Progenitor cell of endocrine pancreas (in vitro differentiated cells): ENCODE measurements around the gene ARID5B. TPM values are rescaled to one million over a fixed set of nuclear protein-coding genes. Genes with fewer than 3 reads are reported as not detected.

Source experiments
- DNase-seq: peaks from one replicate; pipeline ENCODE4 v3.0.0; 2021; ENCODE audit warnings: low spot score; ENCODE audit not compliant: unreplicated experiment
- H3K27ac Mint-ChIP-seq: 2 replicates; pipeline ENCODE4 v1.8.0; 2021; ENCODE audit warnings: mild to moderate bottlenecking, moderate library complexity, mixed read lengths
- H3K27me3 Mint-ChIP-seq: 2 replicates; pipeline ENCODE4 v1.8.0; 2021; ENCODE audit warnings: mixed read lengths
- H3K36me3 Mint-ChIP-seq: 2 replicates; pipeline ENCODE4 v1.8.0; 2022; ENCODE audit warnings: mixed read lengths; ENCODE audit not compliant: insufficient read depth
- H3K4me1 Mint-ChIP-seq: 2 replicates; pipeline ENCODE4 v1.8.0; 2021; ENCODE audit warnings: low read depth, mixed read lengths
- H3K4me3 Mint-ChIP-seq: 2 replicates; pipeline ENCODE4 v1.8.0; 2021; ENCODE audit warnings: low read depth, mild to moderate bottlenecking, moderate library complexity, mixed read lengths
- H3K9me3 Mint-ChIP-seq: 2 replicates; pipeline ENCODE4 v1.8.0; 2021; ENCODE audit warnings: low read depth, mixed read lengths
- total RNA-seq: library from RNA; stranded (reverse); gene quantifications from 2 replicates; pipeline ENCODE4 v1.2.1, GENCODE V29; 2021
- TF ChIP-seq, protein P1 (sequence below): fragments of 200-600 bp; sonication (generic); IDR thresholded peaks from one replicate; pipeline ENCODE4 v1.5.0; 2021; ENCODE audit warnings: antibody characterized with exemption, mild to moderate bottlenecking; ENCODE audit not compliant: unreplicated experiment

Gene ARID5B
- total RNA-seq, 1 donor from 2014 or later: 19.7 TPM

DNA sequence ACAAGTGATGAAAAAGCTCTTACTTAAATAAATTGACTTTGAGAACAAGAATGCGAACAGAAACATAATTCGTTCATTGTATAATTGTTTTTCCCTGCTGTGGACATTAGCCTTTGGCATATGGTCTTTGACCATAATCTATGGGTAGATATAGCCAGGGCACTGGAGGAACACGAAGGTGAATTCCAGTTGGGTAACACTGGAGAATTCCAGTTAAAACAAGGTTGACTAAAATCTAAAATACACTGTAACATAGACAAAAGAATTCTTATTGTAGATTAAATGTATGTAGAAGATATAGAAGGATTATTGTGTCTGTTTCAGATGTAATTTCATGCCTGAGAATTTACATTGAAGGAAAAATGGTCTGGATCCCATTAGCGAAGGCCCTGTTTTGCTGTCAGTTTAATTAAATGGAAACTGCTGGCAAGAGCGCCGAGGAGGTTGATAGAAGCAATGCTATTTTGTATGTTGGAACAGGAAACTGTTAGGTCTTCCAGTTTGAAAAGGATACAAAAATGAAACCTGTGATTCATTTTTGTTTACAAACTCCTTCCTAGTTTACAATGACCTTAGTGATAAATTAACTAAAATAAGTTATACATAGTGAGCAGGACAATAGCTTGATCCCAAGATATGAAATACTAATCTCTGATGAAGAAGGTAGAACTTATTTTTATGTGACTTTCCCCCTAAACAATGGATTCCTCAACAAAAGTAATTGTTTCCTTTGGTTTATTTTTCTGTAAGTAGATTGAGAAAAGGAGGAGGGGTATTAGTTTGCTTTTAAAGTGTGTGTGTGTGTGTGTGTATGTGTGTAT, 68.9 kb downstream of the ARID5B start:
- H3K4me3 Mint-ChIP-seq: no peak overlapping the region
- H3K27me3 Mint-ChIP-seq: no peaks in the 10 kb centered on the region
- DNase-seq: no peak
- H3K36me3 Mint-ChIP-seq: peaks cover 4% of the 10 kb centered on the region
- no peaks in the 10 kb centered on the region for H3K9me3 Mint-ChIP-seq
- H3K4me1 Mint-ChIP-seq: peaks cover 66% of the 10 kb centered on the region
- TF ChIP-seq, protein P1, sequence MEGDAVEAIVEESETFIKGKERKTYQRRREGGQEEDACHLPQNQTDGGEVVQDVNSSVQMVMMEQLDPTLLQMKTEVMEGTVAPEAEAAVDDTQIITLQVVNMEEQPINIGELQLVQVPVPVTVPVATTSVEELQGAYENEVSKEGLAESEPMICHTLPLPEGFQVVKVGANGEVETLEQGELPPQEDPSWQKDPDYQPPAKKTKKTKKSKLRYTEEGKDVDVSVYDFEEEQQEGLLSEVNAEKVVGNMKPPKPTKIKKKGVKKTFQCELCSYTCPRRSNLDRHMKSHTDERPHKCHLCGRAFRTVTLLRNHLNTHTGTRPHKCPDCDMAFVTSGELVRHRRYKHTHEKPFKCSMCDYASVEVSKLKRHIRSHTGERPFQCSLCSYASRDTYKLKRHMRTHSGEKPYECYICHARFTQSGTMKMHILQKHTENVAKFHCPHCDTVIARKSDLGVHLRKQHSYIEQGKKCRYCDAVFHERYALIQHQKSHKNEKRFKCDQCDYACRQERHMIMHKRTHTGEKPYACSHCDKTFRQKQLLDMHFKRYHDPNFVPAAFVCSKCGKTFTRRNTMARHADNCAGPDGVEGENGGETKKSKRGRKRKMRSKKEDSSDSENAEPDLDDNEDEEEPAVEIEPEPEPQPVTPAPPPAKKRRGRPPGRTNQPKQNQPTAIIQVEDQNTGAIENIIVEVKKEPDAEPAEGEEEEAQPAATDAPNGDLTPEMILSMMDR: no peak
- H3K27ac Mint-ChIP-seq: peak overlapping the region; percentile 56

DNA sequence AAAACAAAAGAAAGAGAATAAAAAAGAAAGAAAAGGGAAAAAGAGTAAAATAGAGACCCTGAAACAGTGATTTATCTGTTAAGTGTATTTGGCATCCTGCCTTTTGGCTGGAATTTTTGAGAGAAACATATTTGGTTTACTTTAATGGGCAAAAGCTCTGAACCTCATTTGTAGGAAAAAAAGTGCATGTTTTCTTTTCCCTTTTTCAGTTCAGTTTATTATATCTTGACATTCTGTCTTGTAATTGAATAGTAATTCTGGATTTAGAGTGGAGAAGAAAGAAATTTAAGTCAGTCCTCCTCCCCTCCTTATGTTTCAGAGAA, 69.5 kb downstream of the ARID5B start:
- Mint-ChIP-seq H3K27ac (no peak overlapping the region), H3K4me1 (peaks cover 67% of the 10 kb centered on the region), H3K9me3 (no peaks in the 10 kb centered on the region), H3K4me3 (no peak overlapping the region), H3K36me3 (peaks cover 4% of the 10 kb centered on the region), H3K27me3 (no peaks in the 10 kb centered on the region)
- DNase-seq: no peak
- TF ChIP-seq, protein P1: no peak

GRCh38 chr10:61973169-61973568, 71.7 kb downstream of the ARID5B start:
- Mint-ChIP-seq H3K4me3 (peak overlapping the region; percentile 1), H3K36me3 (peaks cover 10% of the 10 kb centered on the region), H3K27me3 (no peaks in the 10 kb centered on the region), H3K9me3 (no peaks in the 10 kb centered on the region), H3K4me1 (peaks cover 48% of the 10 kb centered on the region), H3K27ac (peak overlapping the region; percentile 6)
- no peak for DNase-seq
- TF ChIP-seq, protein P1: no peak

DNA sequence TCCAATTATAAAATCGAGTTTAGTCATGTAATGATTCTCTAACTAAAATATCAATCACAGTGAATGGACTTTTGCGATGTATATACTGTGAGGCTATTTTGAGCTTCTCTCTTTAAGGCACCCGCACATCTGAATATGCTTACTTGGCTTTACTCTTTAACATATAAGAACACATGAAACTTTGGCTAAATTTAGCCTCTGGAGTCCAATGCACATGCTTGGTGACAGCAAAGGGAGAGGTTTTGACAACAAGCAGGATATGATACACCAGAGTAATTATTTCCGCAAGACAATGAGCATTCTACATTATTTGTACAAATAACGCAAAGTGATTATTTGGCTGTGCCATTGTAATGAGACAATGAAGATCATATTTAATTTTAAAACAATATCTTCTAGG, 72.4 kb downstream of the ARID5B start:
- no peak for DNase-seq
- H3K27ac Mint-ChIP-seq: peak overlapping the region; percentile 34
- H3K4me1 Mint-ChIP-seq: peaks cover 42% of the 10 kb centered on the region
- no peak overlapping the region for H3K4me3 Mint-ChIP-seq
- TF ChIP-seq, protein P1: no peak
- peaks cover 9% of the 10 kb centered on the region for H3K36me3 Mint-ChIP-seq
- H3K9me3 Mint-ChIP-seq: no peaks in the 10 kb centered on the region
- H3K27me3 Mint-ChIP-seq: no peaks in the 10 kb centered on the region

DNA sequence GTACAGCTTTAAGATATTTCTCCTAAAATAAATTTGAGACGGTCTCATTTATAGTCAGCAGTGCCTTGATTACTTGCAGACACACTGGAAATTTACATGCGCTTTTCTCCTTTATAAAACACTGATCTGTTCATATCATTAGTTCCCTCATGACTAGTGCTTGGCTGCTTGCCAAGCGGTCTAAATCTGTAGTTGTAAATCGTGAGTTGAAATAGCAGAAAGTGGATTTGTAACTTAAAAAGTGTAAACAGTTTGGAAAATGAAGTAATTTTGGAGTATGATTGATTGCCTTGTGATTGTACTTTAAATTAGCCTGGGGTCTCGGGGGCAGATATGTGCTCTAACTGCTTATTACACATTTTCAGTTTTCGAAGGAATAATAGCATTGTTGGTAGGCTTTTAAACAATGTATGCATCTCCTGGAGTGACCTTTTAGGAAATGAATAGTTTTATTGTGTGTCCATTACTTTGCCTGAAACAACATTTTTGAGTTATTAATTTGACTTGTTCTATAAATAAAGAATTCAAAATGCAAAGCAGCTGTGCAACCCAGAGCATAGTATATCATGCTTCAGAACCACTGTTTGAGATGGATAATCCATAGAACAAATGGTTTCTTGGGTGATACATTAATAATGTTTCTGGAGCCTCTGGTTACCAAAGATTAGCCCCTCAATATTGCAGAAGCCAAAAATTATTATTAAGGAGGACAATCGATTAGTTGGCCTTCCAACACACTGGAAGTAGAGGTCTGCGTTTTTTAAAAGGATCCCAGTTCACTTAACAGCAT, 73.3 kb downstream of the ARID5B start:
- DNase-seq: no peak
- TF ChIP-seq, protein P1: no peak
- no peak overlapping the region for H3K4me3 Mint-ChIP-seq
- H3K4me1 Mint-ChIP-seq: peaks cover 39% of the 10 kb centered on the region
- H3K27me3 Mint-ChIP-seq: no peaks in the 10 kb centered on the region
- peaks cover 9% of the 10 kb centered on the region for H3K36me3 Mint-ChIP-seq
- H3K9me3 Mint-ChIP-seq: no peaks in the 10 kb centered on the region
- peak overlapping the region; percentile 70 for H3K27ac Mint-ChIP-seq
